OCI-LY1 (cell line): ENCODE measurements around the gene FKBP14.

ENCODE experiments used
- EZH2 ChIP-seq: fragments of 200-600 bp; sonication (generic), shearing (Covaris generic); IDR thresholded peaks from 2 replicates; pipeline ENCODE4 v1.8.0; 2017; ENCODE audit warnings: borderline replicate concordance, mixed run types, mild to moderate bottlenecking, antibody characterized with exemption, low read length, moderate library complexity, mixed read lengths
- TF ChIP-seq, protein P1 (sequence below): fragments of 200-600 bp; sonication (generic), shearing (Covaris generic); IDR thresholded peaks from 2 replicates; pipeline ENCODE4 v1.5.1; 2017; ENCODE audit warnings: mild to moderate bottlenecking, antibody characterized with exemption, low read length, moderate library complexity, mixed read lengths

DNA sequence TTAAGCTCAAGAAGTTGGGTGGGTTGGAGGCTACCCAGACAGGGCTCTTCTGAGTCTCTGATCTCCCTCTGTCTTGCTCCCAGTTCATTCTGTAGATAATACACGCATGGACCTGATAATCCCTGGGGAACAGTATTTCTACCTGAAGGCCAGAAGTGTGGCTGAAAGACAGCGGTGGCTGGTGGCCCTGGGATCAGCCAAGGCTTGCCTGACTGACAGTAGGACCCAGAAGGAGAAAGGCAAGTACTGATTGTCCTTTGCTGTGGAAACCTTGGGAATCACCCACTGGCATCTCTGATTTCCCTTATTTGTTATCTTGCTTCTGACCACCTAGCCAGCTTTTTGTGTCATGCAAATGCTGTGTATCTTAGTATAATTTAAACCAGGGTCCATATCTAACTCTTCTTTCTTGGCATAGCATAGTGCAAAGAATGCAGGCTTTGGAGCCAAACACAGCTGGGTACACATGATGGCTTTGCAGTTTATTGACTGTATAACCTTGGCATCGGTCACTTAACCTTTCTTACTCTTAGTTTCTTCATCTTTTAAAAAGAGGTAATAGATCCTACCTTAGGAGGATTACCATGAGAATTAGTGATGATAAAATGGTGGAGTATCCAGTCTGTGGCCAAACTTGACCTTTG is 19.7 kb upstream of the FKBP14 start:
- TF ChIP-seq EZH2, result no peak
- TF ChIP-seq, protein P1, sequence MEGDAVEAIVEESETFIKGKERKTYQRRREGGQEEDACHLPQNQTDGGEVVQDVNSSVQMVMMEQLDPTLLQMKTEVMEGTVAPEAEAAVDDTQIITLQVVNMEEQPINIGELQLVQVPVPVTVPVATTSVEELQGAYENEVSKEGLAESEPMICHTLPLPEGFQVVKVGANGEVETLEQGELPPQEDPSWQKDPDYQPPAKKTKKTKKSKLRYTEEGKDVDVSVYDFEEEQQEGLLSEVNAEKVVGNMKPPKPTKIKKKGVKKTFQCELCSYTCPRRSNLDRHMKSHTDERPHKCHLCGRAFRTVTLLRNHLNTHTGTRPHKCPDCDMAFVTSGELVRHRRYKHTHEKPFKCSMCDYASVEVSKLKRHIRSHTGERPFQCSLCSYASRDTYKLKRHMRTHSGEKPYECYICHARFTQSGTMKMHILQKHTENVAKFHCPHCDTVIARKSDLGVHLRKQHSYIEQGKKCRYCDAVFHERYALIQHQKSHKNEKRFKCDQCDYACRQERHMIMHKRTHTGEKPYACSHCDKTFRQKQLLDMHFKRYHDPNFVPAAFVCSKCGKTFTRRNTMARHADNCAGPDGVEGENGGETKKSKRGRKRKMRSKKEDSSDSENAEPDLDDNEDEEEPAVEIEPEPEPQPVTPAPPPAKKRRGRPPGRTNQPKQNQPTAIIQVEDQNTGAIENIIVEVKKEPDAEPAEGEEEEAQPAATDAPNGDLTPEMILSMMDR, result no peak
